Spleen (tissue), 11 donors: ENCODE data around the gene SEC14L2. TPM values are rescaled to one million over a fixed set of nuclear protein-coding genes. Genes with fewer than 3 reads are reported as not detected.
A peak's percentile ranks its signal among the peaks of the same experiment; 100 is the strongest.

Source experiments
- DNase-seq: peaks from one replicate; pipeline ENCODE4 v3.0.0-alpha.2; 2020
- H3K27ac ChIP-seq, 8 donors: fragments of 200-600 bp; sonication (generic) in 7 of 8; 1 replicate in 4 of 8; 2 replicates in 4 of 8; pipeline versions ENCODE4 v1.5.0 to v1.8.0; 2016 to 2021; ENCODE audit warnings: inconsistent platforms in 4 of 8, mild to moderate bottlenecking in 4 of 8, moderate library complexity in 1 of 8
- H3K27me3 ChIP-seq, 7 donors: fragments of 200-600 bp; sonication (generic) in 6 of 7; replicated peaks in 1 of 7; 1 replicate in 4 of 7; 2 replicates in 3 of 7; pipeline versions ENCODE4 v1.5.0 to v1.8.0; 2016 to 2021; ENCODE audit warnings: inconsistent platforms in 3 of 7, mild to moderate bottlenecking in 1 of 7
- H3K36me3 ChIP-seq, 6 donors: fragments of 200-600 bp; sonication (generic) in 5 of 6; 1 replicate in 4 of 6; 2 replicates in 2 of 6; pipeline versions ENCODE4 v1.5.0 to v1.8.0; 2016 to 2021; ENCODE audit warnings: inconsistent platforms in 2 of 6
- H3K4me1 ChIP-seq, 6 donors: fragments of 200-600 bp; sonication (generic) in 5 of 6; 1 replicate in 3 of 6; 2 replicates in 3 of 6; pipeline versions ENCODE4 v1.5.0 to v1.8.0; 2016 to 2021; ENCODE audit warnings: inconsistent platforms in 3 of 6
- H3K4me3 ChIP-seq, 8 donors: fragments of 200-600 bp; sonication (generic) in 7 of 8; 1 replicate in 4 of 8; 2 replicates in 4 of 8; pipeline versions ENCODE4 v1.5.0 to v1.8.0; 2016 to 2021; ENCODE audit warnings: inconsistent platforms in 4 of 8, mild to moderate bottlenecking in 4 of 8, moderate library complexity in 2 of 8
- H3K9me3 ChIP-seq, 8 donors: fragments of 200-600 bp; sonication (generic) in 7 of 8; 1 replicate in 4 of 8; 2 replicates in 4 of 8; pipeline versions ENCODE4 v1.5.0 to v1.8.0; 2016 to 2021; ENCODE audit warnings: inconsistent platforms in 4 of 8
- CTCF ChIP-seq, 11 experiments: fragments of 200-600 bp in 7 of 11; fragments of 450-650 bp in 4 of 11; sonication (generic) in 4 of 11; IDR thresholded peaks in 8 of 11; conservative IDR thresholded peaks in 3 of 11; 1 replicate in 7 of 11; 2 replicates in 4 of 11; pipeline versions ENCODE4 v1.4.0 to v1.8.0; 2016 to 2021; ENCODE audit warnings: antibody characterized with exemption in 11 of 11, inconsistent platforms in 4 of 11, mild to moderate bottlenecking in 1 of 11
- POLR2A ChIP-seq, 3 donors: fragments of 450-650 bp; IDR thresholded peaks; one replicate each; pipeline ENCODE4 v1.5.1; 2017; ENCODE audit warnings: antibody characterized with exemption in 3 of 3, mild to moderate bottlenecking in 1 of 3
- POLR2AphosphoS5 ChIP-seq, 3 donors: sonication (generic); formaldehyde crosslinking; IDR thresholded peaks; one replicate each; pipeline ENCODE4 v1.5.1; 2017; ENCODE audit warnings: antibody characterized with exemption in 3 of 3
- WGBS, 5 donors: extraction: QIAGEN DNeasy Blood & Tissue Kit in 3 of 5; methylation state at CpG; one replicate each; pipeline versions ENCODE4 v1.1.5 to v1.1.7; 2013 to 2018; 5-methylcytosine and 5-hydroxymethylcytosine counted together
- intact Hi-C: fragments of 100-400 bp; cut with DNase I; formaldehyde crosslinking; loops from one replicate; pipeline ENCODE4 v1.15.0; 2023; ENCODE audit warnings: low total_unique reads
- polyA plus RNA-seq, 3 donors: library from polyadenylated mRNA; stranded (reverse); fragments of 200-250 nt; gene quantifications; one replicate each; pipeline ENCODE4 v1.2.1, GENCODE V29; 2013
- total RNA-seq, 7 donors: library from RNA; depleted of rRNA in 3 of 7; stranded (reverse); fragments of >200 nt in 3 of 7; fragmentation: NEBNext Ultra II Directional in 4 of 7; extraction: Animal tissue kit (Norgen Biotek cat#: 25700) in 4 of 7; gene quantifications; one replicate each; pipeline versions ENCODE4 v1.1.0 to v1.2.1, GENCODE V29; 2016 to 2021
- donor health status: healthy with polysubstance abuse.
- donor health status: DM: no; HTN: no; CAD: no; lungs with moderate emphysema.
- donor health status: DM: no; HTN: no; CAD: no.
- donor health status: Bipolar disorder and iron deficiency.
- donor health status: healthy.
- donor health status: DM: no; HTN: no; CAD: no.
- donor health status: DM: yes; HTN: yes; CAD: no.

The SEC14L2 gene
- total and polyA plus RNA-seq, 10 donors = 0.52 to 6.1 (median 1.7) TPM

- DNase-seq = no peak
- TF ChIP-seq CTCF (IDR thresholded peaks at IDR 0.05 in 8 of 11, conservative IDR thresholded peaks at IDR 0.05 in 3 of 11) (no peak), POLR2AphosphoS5 (IDR thresholded peaks at IDR 0.05) (no peak)
- H3K9me3 ChIP-seq = no peaks in the 10 kb centered on the region
- no peak overlapping the region for H3K4me3 ChIP-seq
- no peak overlapping the region for H3K27ac ChIP-seq
- peaks cover 0 to 28% (median 0%) of the 10 kb centered on the region in 6 donors for H3K36me3 ChIP-seq
- intact Hi-C loops = no loop called here
- no peaks in the 10 kb centered on the region for H3K4me1 ChIP-seq
- no peaks in the 10 kb centered on the region for H3K27me3 ChIP-seq
- WGBS, 5 donors = 93 to 96% (median 93%) methylated on average over 5 to 18 of the region's 18 CpGs
These were observed 30.9 kb upstream of the SEC14L2 start for GRCh38 chr22:30365891-30366290.

- WGBS, 5 donors = 89 to 94% (median 93%) methylated on average over 6 to 9 of the region's 9 CpGs
- no peak for DNase-seq
- H3K27me3 ChIP-seq = no peaks in the 10 kb centered on the region
- H3K27ac ChIP-seq = no peak overlapping the region
- H3K4me3 ChIP-seq = no peak overlapping the region
- H3K36me3 ChIP-seq = peaks cover 0 to 14% (median 0%) of the 10 kb centered on the region in 6 donors
- no peaks in the 10 kb centered on the region for H3K9me3 ChIP-seq
- intact Hi-C loops = no loop called here
- peaks cover 0 to 15% (median 10%) of the 10 kb centered on the region in 6 donors for H3K4me1 ChIP-seq
- no peak for TF ChIP-seq POLR2A (IDR thresholded peaks at IDR 0.05)
- TF ChIP-seq CTCF (IDR thresholded peaks at IDR 0.05 in 8 of 11, conservative IDR thresholded peaks at IDR 0.05 in 3 of 11) = no peak
These were observed 28.4 kb upstream of the SEC14L2 start for GRCh38 chr22:30368420-30368819.

- H3K27me3 ChIP-seq = no peaks in the 10 kb centered on the region
- H3K4me3 ChIP-seq = no peak overlapping the region
- no peak for DNase-seq
- TF ChIP-seq CTCF (IDR thresholded peaks at IDR 0.05 in 8 of 11, conservative IDR thresholded peaks at IDR 0.05 in 3 of 11) = no peak
- TF ChIP-seq POLR2AphosphoS5 (IDR thresholded peaks at IDR 0.05) = peak in 1 of 3 donors; percentile 27
- WGBS, 5 donors = 80 to 93% (median 89%) methylated on average over 19 of the region's 19 CpGs
- intact Hi-C loops = no loop called here
- H3K9me3 ChIP-seq = no peaks in the 10 kb centered on the region
- H3K4me1 ChIP-seq = peaks cover 0 to 35% (median 22%) of the 10 kb centered on the region in 6 donors
- peaks cover 0 to 13% (median 0%) of the 10 kb centered on the region in 6 donors for H3K36me3 ChIP-seq
- H3K27ac ChIP-seq = no peak overlapping the region
These were observed 26.1 kb upstream of the SEC14L2 start for GRCh38 chr22:30370641-30371230.

GRCh38 chr22:30371321-30371720, 25.5 kb upstream of the SEC14L2 start:
- 89 to 96% (median 95%) methylated on average over 9 of the region's 9 CpGs; no CpG with 5 or more reads in 1 of the 5 donors for WGBS, 5 donors

More at GRCh38 chr22:30371321-30371720, 25.5 kb upstream of the SEC14L2 start:
- TF ChIP-seq POLR2A (IDR thresholded peaks at IDR 0.05) = no peak
- no peak for TF ChIP-seq POLR2AphosphoS5 (IDR thresholded peaks at IDR 0.05)
- no peak for TF ChIP-seq CTCF (IDR thresholded peaks at IDR 0.05 in 8 of 11, conservative IDR thresholded peaks at IDR 0.05 in 3 of 11)
- no peak overlapping the region for H3K27ac ChIP-seq
- H3K4me3 ChIP-seq = no peak overlapping the region
- no peaks in the 10 kb centered on the region for H3K9me3 ChIP-seq
- peaks cover 0 to 8% (median 0%) of the 10 kb centered on the region in 6 donors for H3K36me3 ChIP-seq
- intact Hi-C loops = no loop called here
- H3K4me1 ChIP-seq = peaks cover 0 to 35% (median 22%) of the 10 kb centered on the region in 6 donors
- DNase-seq = no peak
- no peaks in the 10 kb centered on the region for H3K27me3 ChIP-seq
